Measurements from ENCODE around the gene REEP1.

DNA sequence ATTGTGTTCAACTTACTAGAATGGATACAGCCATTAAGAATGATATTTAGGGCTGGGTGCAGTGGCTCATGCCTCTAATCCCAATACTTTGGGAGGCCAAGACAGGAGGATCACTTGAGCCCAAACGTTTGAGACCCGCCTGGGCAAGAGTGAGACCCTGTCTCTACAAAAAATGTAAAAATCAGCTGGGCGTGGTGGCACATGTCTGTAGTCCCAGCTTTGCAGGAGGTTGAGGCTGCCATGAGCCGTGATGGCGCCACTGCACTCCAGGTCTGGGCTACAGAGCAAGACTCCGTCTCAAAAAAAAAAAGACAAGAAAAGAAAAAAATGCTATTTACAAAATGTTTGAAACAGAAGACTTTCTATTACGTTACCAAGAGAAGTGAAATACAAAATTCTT, 30.0 kb downstream of the REEP1 start:
- no peak for TF ChIP-seq CTCF (conservative IDR thresholded peaks at IDR 0.05; ENCODE audit: low read depth, low read length)
- no peak for TF ChIP-seq EZH2 (IDR thresholded peaks at IDR 0.05; ENCODE audit: borderline replicate concordance, low read depth, low read length, poor library complexity, severe bottlenecking)
